GM23338 (cell line): ENCODE results near the gene RALGPS1. TPM values are rescaled to one million over a fixed set of nuclear protein-coding genes. Genes with fewer than 3 reads are reported as not detected.

ENCODE experiments used
- ATAC-seq: fragments of 200-7000 bp; cut with Tn5 transposase; 3 replicates; pipeline ENCODE4 v1.9.1; 2020
- DNase-seq: peaks from one replicate; pipeline ENCODE4 v3.0.0-alpha.2; 2015; ENCODE audit warnings: low spot score
- H2AFZ ChIP-seq: fragments of 200-600 bp; sonication (generic); 2 replicates; pipeline ENCODE4 v1.8.0; 2016; ENCODE audit warnings: antibody characterized with exemption, mild to moderate bottlenecking, moderate library complexity
- H3F3A ChIP-seq: fragments of 200-600 bp; sonication (generic); replicated peaks from 2 replicates; pipeline ENCODE4 v1.8.0; 2017; ENCODE audit warnings: antibody characterized with exemption, mixed run types, low read depth
- H3K27ac ChIP-seq: fragments of 200-600 bp; sonication (generic); 2 replicates; pipeline ENCODE4 v1.6.1; 2016; ENCODE audit warnings: low read depth
- H3K27me3 ChIP-seq: fragments of 200-600 bp; sonication (generic); 2 replicates; pipeline ENCODE4 v1.8.0; 2016; ENCODE audit warnings: mild to moderate bottlenecking, mixed run types, moderate library complexity; ENCODE audit not compliant: insufficient read depth
- H3K36me3 ChIP-seq: fragments of 200-600 bp; sonication (generic); 2 replicates; pipeline ENCODE4 v1.8.0; 2016; ENCODE audit warnings: mild to moderate bottlenecking; ENCODE audit not compliant: insufficient read depth
- H3K4me1 ChIP-seq: fragments of 200-600 bp; sonication (generic); 2 replicates; pipeline ENCODE4 v1.8.0; 2016; ENCODE audit warnings: mild to moderate bottlenecking, moderate library complexity; ENCODE audit not compliant: insufficient read depth
- H3K4me2 ChIP-seq: fragments of 200-600 bp; sonication (generic); 2 replicates; pipeline ENCODE4 v1.7.1; 2017; ENCODE audit warnings: mixed run types
- H3K4me3 ChIP-seq: fragments of 200-600 bp; sonication (generic); 2 replicates; pipeline ENCODE4 v1.6.1; 2016; ENCODE audit warnings: mixed run types
- H3K79me2 ChIP-seq: fragments of 200-600 bp; sonication (generic); replicated peaks from 2 replicates; pipeline ENCODE4 v1.8.0; 2017; ENCODE audit warnings: mild to moderate bottlenecking; ENCODE audit not compliant: insufficient read depth
- H3K9me2 ChIP-seq: fragments of 200-600 bp; sonication (generic); 2 replicates; pipeline ENCODE4 v1.8.0; 2017; ENCODE audit not compliant: insufficient read depth
- H4K20me1 ChIP-seq: fragments of 200-600 bp; sonication (generic); replicated peaks from 2 replicates; pipeline ENCODE4 v1.8.0; 2017; ENCODE audit warnings: mild to moderate bottlenecking; ENCODE audit not compliant: insufficient read depth
- H3K27ac Mint-ChIP-seq: 2 replicates; pipeline ENCODE4 v1.8.0; 2020; ENCODE audit warnings: inconsistent platforms, mild to moderate bottlenecking, moderate library complexity, mixed read lengths
- H3K27me3 Mint-ChIP-seq: 3 replicates; pipeline ENCODE4 v1.8.0; 2022; ENCODE audit warnings: low read depth, mild to moderate bottlenecking, moderate library complexity, mixed read lengths, inconsistent platforms; ENCODE audit not compliant: insufficient read depth, poor library complexity
- H3K36me3 Mint-ChIP-seq: 3 replicates; pipeline ENCODE4 v1.8.0; 2021; ENCODE audit warnings: low read depth, mild to moderate bottlenecking, inconsistent platforms, moderate library complexity, mixed read lengths
- H3K4me1 Mint-ChIP-seq: 3 replicates; pipeline ENCODE4 v1.8.0; 2020; ENCODE audit warnings: mild to moderate bottlenecking, inconsistent platforms, mixed read lengths
- H3K4me3 Mint-ChIP-seq: 3 replicates; pipeline ENCODE4 v1.8.0; 2021; ENCODE audit warnings: moderate library complexity, mild to moderate bottlenecking, inconsistent platforms, mixed read lengths
- H3K9me3 Mint-ChIP-seq: 3 replicates; pipeline ENCODE4 v1.8.0; 2020; ENCODE audit warnings: moderate library complexity, mild to moderate bottlenecking, inconsistent platforms, mixed read lengths
- CREB1 ChIP-seq: fragments of 250-450 bp; sonication (Bioruptor Pico); IDR thresholded peaks from 2 replicates; pipeline ENCODE4 v1.5.0; 2020; ENCODE audit warnings: low read depth, mild to moderate bottlenecking, moderate library complexity
- EZH2 ChIP-seq: fragments of 200-600 bp; sonication (generic); IDR thresholded peaks from one replicate; pipeline ENCODE4 v1.8.0; 2017; ENCODE audit warnings: antibody characterized with exemption, mild to moderate bottlenecking, low read depth; ENCODE audit not compliant: unreplicated experiment
- JUNB ChIP-seq: IDR thresholded peaks from one replicate; pipeline ENCODE4 v1.6.1; 2016; ENCODE audit warnings: antibody characterized with exemption; ENCODE audit not compliant: unreplicated experiment
- POLR2AphosphoS5 ChIP-seq: IDR thresholded peaks from 2 replicates; pipeline ENCODE4 v1.6.1; 2016; ENCODE audit warnings: antibody characterized with exemption, low read depth
- STAT1 ChIP-seq: IDR thresholded peaks from one replicate; pipeline ENCODE4 v1.6.1; 2016; ENCODE audit warnings: antibody characterized with exemption; ENCODE audit not compliant: unreplicated experiment
- ZNF114 ChIP-seq: fragments of 250-450 bp; sonication (Bioruptor Pico); IDR thresholded peaks from 2 replicates; pipeline ENCODE4 v1.5.0; 2020; ENCODE audit warnings: mild to moderate bottlenecking, moderate library complexity
- ZNF331 ChIP-seq: fragments of 250-450 bp; sonication (Bioruptor Pico); IDR thresholded peaks from 2 replicates; pipeline ENCODE4 v1.5.0; 2020; ENCODE audit warnings: low read depth, mild to moderate bottlenecking, moderate library complexity
- polyA plus RNA-seq: library from polyadenylated mRNA; unstranded; fragments of >200 nt; fragmentation: Nextera tagmentation; extraction: Ambion mirVana; gene quantifications from 2 replicates; pipeline ENCODE4 v1.2.1, GENCODE V29; 2016
- total RNA-seq: library from RNA; depleted of rRNA; stranded (reverse); fragments of >200 nt; shearing (Covaris generic); gene quantifications from 2 replicates; pipeline ENCODE4 v1.2.3, GENCODE V29; 2014
- TF ChIP-seq, protein P1 (sequence below): IDR thresholded peaks from one replicate; pipeline ENCODE4 v1.6.1; 2018; ENCODE audit warnings: antibody characterized with exemption; ENCODE audit not compliant: unreplicated experiment
- TF ChIP-seq, protein P2 (sequence below), 2 experiments: fragments of 200-600 bp in 1 of 2; sonication (generic) in 1 of 2; conservative IDR thresholded peaks; 2 replicates each; pipeline versions ENCODE4 v1.5.1 to v1.6.1; 2016 to 2017; ENCODE audit warnings: antibody characterized with exemption in 2 of 2, low read depth in 2 of 2, mild to moderate bottlenecking in 2 of 2, moderate library complexity in 1 of 2

Gene RALGPS1
- total and polyA plus RNA-seq, 2 experiments from 2014 or later, result 18.2 to 57.1 TPM

DNA sequence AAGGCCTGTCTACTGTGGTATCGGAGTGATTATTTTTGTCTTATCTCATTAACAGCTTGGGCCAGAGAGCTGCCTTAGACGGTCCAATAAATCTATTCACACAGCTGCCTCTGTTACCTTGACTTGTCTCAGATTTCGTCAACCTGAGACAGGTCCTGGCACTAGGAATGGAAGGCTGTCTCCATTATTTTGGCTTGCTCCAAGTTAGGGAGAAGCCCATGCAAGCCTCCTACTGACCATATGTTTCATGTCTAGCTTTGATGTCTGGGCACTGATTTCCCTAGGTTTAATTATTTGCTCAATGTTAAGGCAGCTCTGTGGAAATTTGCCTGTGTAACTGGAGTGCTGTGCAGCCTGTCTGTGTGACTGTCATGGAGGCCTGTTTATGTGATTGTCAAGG lies 12.4 kb upstream of the RALGPS1 start:
- no peaks in the 10 kb centered on the region for H3K36me3 ChIP-seq
- Mint-ChIP-seq H3K9me3 (peaks cover 5% of the 10 kb centered on the region; the same call in 2 of the 3 replicates), H3K36me3 (no peaks in the 10 kb centered on the region), H3K27ac (no peak overlapping the region), H3K4me1 (peaks cover 6% of the 10 kb centered on the region), H3K4me3 (no peak overlapping the region), H3K27me3 (no peaks in the 10 kb centered on the region)
- H3K27me3 ChIP-seq, result no peaks in the 10 kb centered on the region
- no peak overlapping the region for H3K4me3 ChIP-seq
- no peak overlapping the region for H3K4me2 ChIP-seq
- 0 out of 2 replicates have a peak, but pooled peaks cover 2% of the 10 kb centered on the region for H3K9me2 ChIP-seq
- H4K20me1 ChIP-seq, result no peaks in the 10 kb centered on the region
- DNase-seq (no peak), ATAC-seq (no peak)
- H2AFZ ChIP-seq, result no peak overlapping the region
- H3K79me2 ChIP-seq, result no peaks in the 10 kb centered on the region
- H3F3A ChIP-seq, result no peaks in the 10 kb centered on the region
- peaks cover 14% of the 10 kb centered on the region for H3K4me1 ChIP-seq
- no peak overlapping the region for H3K27ac ChIP-seq
- TF ChIP-seq, protein P1, sequence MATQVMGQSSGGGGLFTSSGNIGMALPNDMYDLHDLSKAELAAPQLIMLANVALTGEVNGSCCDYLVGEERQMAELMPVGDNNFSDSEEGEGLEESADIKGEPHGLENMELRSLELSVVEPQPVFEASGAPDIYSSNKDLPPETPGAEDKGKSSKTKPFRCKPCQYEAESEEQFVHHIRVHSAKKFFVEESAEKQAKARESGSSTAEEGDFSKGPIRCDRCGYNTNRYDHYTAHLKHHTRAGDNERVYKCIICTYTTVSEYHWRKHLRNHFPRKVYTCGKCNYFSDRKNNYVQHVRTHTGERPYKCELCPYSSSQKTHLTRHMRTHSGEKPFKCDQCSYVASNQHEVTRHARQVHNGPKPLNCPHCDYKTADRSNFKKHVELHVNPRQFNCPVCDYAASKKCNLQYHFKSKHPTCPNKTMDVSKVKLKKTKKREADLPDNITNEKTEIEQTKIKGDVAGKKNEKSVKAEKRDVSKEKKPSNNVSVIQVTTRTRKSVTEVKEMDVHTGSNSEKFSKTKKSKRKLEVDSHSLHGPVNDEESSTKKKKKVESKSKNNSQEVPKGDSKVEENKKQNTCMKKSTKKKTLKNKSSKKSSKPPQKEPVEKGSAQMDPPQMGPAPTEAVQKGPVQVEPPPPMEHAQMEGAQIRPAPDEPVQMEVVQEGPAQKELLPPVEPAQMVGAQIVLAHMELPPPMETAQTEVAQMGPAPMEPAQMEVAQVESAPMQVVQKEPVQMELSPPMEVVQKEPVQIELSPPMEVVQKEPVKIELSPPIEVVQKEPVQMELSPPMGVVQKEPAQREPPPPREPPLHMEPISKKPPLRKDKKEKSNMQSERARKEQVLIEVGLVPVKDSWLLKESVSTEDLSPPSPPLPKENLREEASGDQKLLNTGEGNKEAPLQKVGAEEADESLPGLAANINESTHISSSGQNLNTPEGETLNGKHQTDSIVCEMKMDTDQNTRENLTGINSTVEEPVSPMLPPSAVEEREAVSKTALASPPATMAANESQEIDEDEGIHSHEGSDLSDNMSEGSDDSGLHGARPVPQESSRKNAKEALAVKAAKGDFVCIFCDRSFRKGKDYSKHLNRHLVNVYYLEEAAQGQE, result no peak
- TF ChIP-seq JUNB, result no peak

DNA sequence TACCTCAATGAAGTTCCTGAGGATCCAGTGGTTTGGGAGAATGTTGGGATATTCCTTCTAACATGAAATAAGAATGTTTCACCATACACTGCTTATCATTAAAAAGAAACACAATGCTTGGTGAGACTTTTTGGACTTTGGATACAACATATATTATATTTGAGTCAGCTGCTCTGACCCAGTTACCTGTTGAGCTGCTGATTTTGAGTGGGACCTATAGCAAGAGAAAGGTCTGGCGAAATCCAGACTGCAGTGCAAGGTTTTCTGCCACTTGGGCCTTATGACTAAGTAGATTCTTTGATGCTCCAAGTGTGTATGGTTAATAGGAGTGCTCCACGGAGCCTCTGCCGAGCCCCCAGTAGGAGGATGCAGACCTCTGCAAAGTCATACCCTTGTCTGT lies 10.0 kb upstream of the RALGPS1 start:
- Mint-ChIP-seq H3K4me1 (peaks cover 9% of the 10 kb centered on the region), H3K27me3 (peaks cover 4% of the 10 kb centered on the region), H3K4me3 (no peak overlapping the region), H3K36me3 (no peaks in the 10 kb centered on the region), H3K9me3 (peaks cover 5% of the 10 kb centered on the region; the same call in 2 of the 3 replicates), H3K27ac (no peak overlapping the region)
- Histone ChIP-seq H4K20me1 (no peaks in the 10 kb centered on the region), H3K4me3 (no peak overlapping the region), H3K27ac (no peak overlapping the region), H3K4me2 (no peak overlapping the region), H2AFZ (no peak overlapping the region), H3K79me2 (no peaks in the 10 kb centered on the region), H3K27me3 (no peaks in the 10 kb centered on the region), H3K9me2 (0 out of 2 replicates have a peak, but pooled peaks cover 1% of the 10 kb centered on the region), H3K36me3 (no peaks in the 10 kb centered on the region), H3F3A (no peaks in the 10 kb centered on the region), H3K4me1 (peaks cover 15% of the 10 kb centered on the region)
- no peak for ATAC-seq
- DNase-seq, result no peak
- TF ChIP-seq POLR2AphosphoS5 (no peak), STAT1 (no peak), CREB1 (no peak), JUNB (no peak), EZH2 (no peak), ZNF114 (CRISPR knock-in tag) (no peak), ZNF331 (CRISPR knock-in tag) (no peak)
- TF ChIP-seq, protein P2, sequence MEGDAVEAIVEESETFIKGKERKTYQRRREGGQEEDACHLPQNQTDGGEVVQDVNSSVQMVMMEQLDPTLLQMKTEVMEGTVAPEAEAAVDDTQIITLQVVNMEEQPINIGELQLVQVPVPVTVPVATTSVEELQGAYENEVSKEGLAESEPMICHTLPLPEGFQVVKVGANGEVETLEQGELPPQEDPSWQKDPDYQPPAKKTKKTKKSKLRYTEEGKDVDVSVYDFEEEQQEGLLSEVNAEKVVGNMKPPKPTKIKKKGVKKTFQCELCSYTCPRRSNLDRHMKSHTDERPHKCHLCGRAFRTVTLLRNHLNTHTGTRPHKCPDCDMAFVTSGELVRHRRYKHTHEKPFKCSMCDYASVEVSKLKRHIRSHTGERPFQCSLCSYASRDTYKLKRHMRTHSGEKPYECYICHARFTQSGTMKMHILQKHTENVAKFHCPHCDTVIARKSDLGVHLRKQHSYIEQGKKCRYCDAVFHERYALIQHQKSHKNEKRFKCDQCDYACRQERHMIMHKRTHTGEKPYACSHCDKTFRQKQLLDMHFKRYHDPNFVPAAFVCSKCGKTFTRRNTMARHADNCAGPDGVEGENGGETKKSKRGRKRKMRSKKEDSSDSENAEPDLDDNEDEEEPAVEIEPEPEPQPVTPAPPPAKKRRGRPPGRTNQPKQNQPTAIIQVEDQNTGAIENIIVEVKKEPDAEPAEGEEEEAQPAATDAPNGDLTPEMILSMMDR (conservative IDR thresholded peaks at IDR 0.05; ENCODE audit: low read depth in 2 of 2), result no peak
